GM23338 (cell line): ENCODE measurements around the gene SGCB. TPM values are rescaled to one million over a fixed set of nuclear protein-coding genes. Genes with fewer than 3 reads are reported as not detected.

Experiments
- ATAC-seq: fragments of 200-7000 bp; cut with Tn5 transposase; 3 replicates; pipeline ENCODE4 v1.9.1; 2020
- DNase-seq: peaks from one replicate; pipeline ENCODE4 v3.0.0-alpha.2; 2015; ENCODE audit warnings: low spot score
- H2AFZ ChIP-seq: fragments of 200-600 bp; sonication (generic); 2 replicates; pipeline ENCODE4 v1.8.0; 2016; ENCODE audit warnings: antibody characterized with exemption, mild to moderate bottlenecking, moderate library complexity
- H3F3A ChIP-seq: fragments of 200-600 bp; sonication (generic); replicated peaks from 2 replicates; pipeline ENCODE4 v1.8.0; 2017; ENCODE audit warnings: antibody characterized with exemption, mixed run types, low read depth
- H3K27ac ChIP-seq: fragments of 200-600 bp; sonication (generic); 2 replicates; pipeline ENCODE4 v1.6.1; 2016; ENCODE audit warnings: low read depth
- H3K27me3 ChIP-seq: fragments of 200-600 bp; sonication (generic); 2 replicates; pipeline ENCODE4 v1.8.0; 2016; ENCODE audit warnings: mild to moderate bottlenecking, mixed run types, moderate library complexity; ENCODE audit not compliant: insufficient read depth
- H3K36me3 ChIP-seq: fragments of 200-600 bp; sonication (generic); 2 replicates; pipeline ENCODE4 v1.8.0; 2016; ENCODE audit warnings: mild to moderate bottlenecking; ENCODE audit not compliant: insufficient read depth
- H3K4me1 ChIP-seq: fragments of 200-600 bp; sonication (generic); 2 replicates; pipeline ENCODE4 v1.8.0; 2016; ENCODE audit warnings: mild to moderate bottlenecking, moderate library complexity; ENCODE audit not compliant: insufficient read depth
- H3K4me2 ChIP-seq: fragments of 200-600 bp; sonication (generic); 2 replicates; pipeline ENCODE4 v1.7.1; 2017; ENCODE audit warnings: mixed run types
- H3K4me3 ChIP-seq: fragments of 200-600 bp; sonication (generic); 2 replicates; pipeline ENCODE4 v1.6.1; 2016; ENCODE audit warnings: mixed run types
- H3K79me2 ChIP-seq: fragments of 200-600 bp; sonication (generic); replicated peaks from 2 replicates; pipeline ENCODE4 v1.8.0; 2017; ENCODE audit warnings: mild to moderate bottlenecking; ENCODE audit not compliant: insufficient read depth
- H3K9me2 ChIP-seq: fragments of 200-600 bp; sonication (generic); 2 replicates; pipeline ENCODE4 v1.8.0; 2017; ENCODE audit not compliant: insufficient read depth
- H4K20me1 ChIP-seq: fragments of 200-600 bp; sonication (generic); replicated peaks from 2 replicates; pipeline ENCODE4 v1.8.0; 2017; ENCODE audit warnings: mild to moderate bottlenecking; ENCODE audit not compliant: insufficient read depth
- H3K27ac Mint-ChIP-seq: 2 replicates; pipeline ENCODE4 v1.8.0; 2020; ENCODE audit warnings: inconsistent platforms, mild to moderate bottlenecking, moderate library complexity, mixed read lengths
- H3K27me3 Mint-ChIP-seq: 3 replicates; pipeline ENCODE4 v1.8.0; 2022; ENCODE audit warnings: low read depth, mild to moderate bottlenecking, moderate library complexity, mixed read lengths, inconsistent platforms; ENCODE audit not compliant: insufficient read depth, poor library complexity
- H3K36me3 Mint-ChIP-seq: 3 replicates; pipeline ENCODE4 v1.8.0; 2021; ENCODE audit warnings: low read depth, mild to moderate bottlenecking, inconsistent platforms, moderate library complexity, mixed read lengths
- H3K4me1 Mint-ChIP-seq: 3 replicates; pipeline ENCODE4 v1.8.0; 2020; ENCODE audit warnings: mild to moderate bottlenecking, inconsistent platforms, mixed read lengths
- H3K4me3 Mint-ChIP-seq: 3 replicates; pipeline ENCODE4 v1.8.0; 2021; ENCODE audit warnings: moderate library complexity, mild to moderate bottlenecking, inconsistent platforms, mixed read lengths
- H3K9me3 Mint-ChIP-seq: 3 replicates; pipeline ENCODE4 v1.8.0; 2020; ENCODE audit warnings: moderate library complexity, mild to moderate bottlenecking, inconsistent platforms, mixed read lengths
- CREB1 ChIP-seq: fragments of 250-450 bp; sonication (Bioruptor Pico); IDR thresholded peaks from 2 replicates; pipeline ENCODE4 v1.5.0; 2020; ENCODE audit warnings: low read depth, mild to moderate bottlenecking, moderate library complexity
- EZH2 ChIP-seq: fragments of 200-600 bp; sonication (generic); IDR thresholded peaks from one replicate; pipeline ENCODE4 v1.8.0; 2017; ENCODE audit warnings: antibody characterized with exemption, mild to moderate bottlenecking, low read depth; ENCODE audit not compliant: unreplicated experiment
- JUNB ChIP-seq: IDR thresholded peaks from one replicate; pipeline ENCODE4 v1.6.1; 2016; ENCODE audit warnings: antibody characterized with exemption; ENCODE audit not compliant: unreplicated experiment
- NANOG ChIP-seq: IDR thresholded peaks from 2 replicates; pipeline ENCODE4 v1.6.1; 2016; ENCODE audit warnings: antibody characterized with exemption, borderline replicate concordance
- POLR2AphosphoS5 ChIP-seq: IDR thresholded peaks from 2 replicates; pipeline ENCODE4 v1.6.1; 2016; ENCODE audit warnings: antibody characterized with exemption, low read depth
- REST ChIP-seq: IDR thresholded peaks from one replicate; pipeline ENCODE4 v1.6.1; 2018; ENCODE audit warnings: antibody characterized with exemption; ENCODE audit not compliant: unreplicated experiment
- STAT1 ChIP-seq: IDR thresholded peaks from one replicate; pipeline ENCODE4 v1.6.1; 2016; ENCODE audit warnings: antibody characterized with exemption; ENCODE audit not compliant: unreplicated experiment
- ZNF462 ChIP-seq: fragments of 250-450 bp; sonication (Bioruptor Pico); IDR thresholded peaks from 2 replicates; pipeline ENCODE4 v1.5.0; 2020; ENCODE audit warnings: mild to moderate bottlenecking, moderate library complexity
- polyA plus RNA-seq: library from polyadenylated mRNA; unstranded; fragments of >200 nt; fragmentation: Nextera tagmentation; extraction: Ambion mirVana; gene quantifications from 2 replicates; pipeline ENCODE4 v1.2.1, GENCODE V29; 2016
- total RNA-seq: library from RNA; depleted of rRNA; stranded (reverse); fragments of >200 nt; shearing (Covaris generic); gene quantifications from 2 replicates; pipeline ENCODE4 v1.2.3, GENCODE V29; 2014

The SGCB gene
- total and polyA plus RNA-seq, 2 experiments from 2014 or later: 11.8 to 19.6 TPM

DNA sequence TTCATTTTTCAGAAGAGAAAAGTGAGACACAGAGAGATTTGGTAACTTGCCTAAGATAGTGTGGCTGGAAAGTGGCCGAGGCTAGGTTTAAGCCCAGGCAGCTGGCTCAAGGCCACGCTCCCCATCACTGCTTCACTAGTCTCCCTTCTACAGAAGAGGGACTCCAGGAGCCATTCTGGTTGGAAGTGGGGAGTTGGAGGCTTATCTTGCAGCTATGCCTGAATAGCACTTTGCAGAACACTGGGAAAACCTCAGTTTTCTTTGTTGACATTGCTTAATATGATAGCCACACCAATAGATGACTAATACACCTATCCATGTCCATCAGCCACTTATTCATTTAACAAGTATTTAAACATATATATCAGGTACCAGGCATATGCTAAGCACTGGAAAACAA, 36.5 kb downstream of the SGCB start:
- no peak overlapping the region for H2AFZ ChIP-seq
- TF ChIP-seq EZH2 (no peak), POLR2AphosphoS5 (no peak), NANOG (no peak), CREB1 (CRISPR knock-in tag) (no peak), ZNF462 (CRISPR knock-in tag) (no peak), JUNB (no peak), STAT1 (no peak), REST (no peak)
- DNase-seq: no peak
- H4K20me1 ChIP-seq: peaks cover 4% of the 10 kb centered on the region; the same call in 1 of the 2 replicates
- no peaks in the 10 kb centered on the region for H3F3A ChIP-seq
- peaks cover 16% of the 10 kb centered on the region for H3K4me1 Mint-ChIP-seq
- H3K27ac ChIP-seq: no peak overlapping the region
- no peak overlapping the region for H3K4me3 ChIP-seq
- peaks cover 12% of the 10 kb centered on the region for H3K4me1 ChIP-seq
- no peaks in the 10 kb centered on the region for H3K27me3 ChIP-seq
- no peaks in the 10 kb centered on the region for H3K36me3 Mint-ChIP-seq
- H3K27ac Mint-ChIP-seq: no peak overlapping the region
- H3K9me3 Mint-ChIP-seq: no peaks in the 10 kb centered on the region
- no peak overlapping the region for H3K4me2 ChIP-seq
- no peaks in the 10 kb centered on the region for H3K36me3 ChIP-seq
- peaks cover 3% of the 10 kb centered on the region for H3K27me3 Mint-ChIP-seq
- no peaks in the 10 kb centered on the region for H3K79me2 ChIP-seq
- H3K4me3 Mint-ChIP-seq: no peak overlapping the region
- no peak for ATAC-seq
- no peaks in the 10 kb centered on the region for H3K9me2 ChIP-seq
